ENCODE results near the gene FASTKD2.

FASTKD2 gene

GRCh38 chr2:206739271-206739670 lies 26.1 kb upstream of the FASTKD2 start (continued):
- no peak for TF ChIP-seq ZNF148 (tag by site-specific recombination; IDR thresholded peaks at IDR 0.05; ENCODE audit: borderline replicate concordance)
- TF ChIP-seq ZNF2 (tag by site-specific recombination; IDR thresholded peaks at IDR 0.05), result no peak
- no peak for TF ChIP-seq BCL6B (tag by site-specific recombination; IDR thresholded peaks at IDR 0.05)
- TF ChIP-seq ELK4 (IDR thresholded peaks at IDR 0.05; ENCODE audit: borderline replicate concordance, low read depth, low read length), result no peak
- TF ChIP-seq REPIN1 (tag by site-specific recombination; IDR thresholded peaks at IDR 0.05; ENCODE audit: low read depth), result no peak
- no peak for TF ChIP-seq ZBTB44 (tag by site-specific recombination; IDR thresholded peaks at IDR 0.05)
- TF ChIP-seq ZBTB11 (tag by site-specific recombination; conservative IDR thresholded peaks at IDR 0.05; ENCODE audit: low read depth), result no peak

GRCh38 chr2:206740800-206741199 lies 24.6 kb upstream of the FASTKD2 start:
- H3K9me3 ChIP-seq (ENCODE audit: control insufficient read depth, insufficient read depth, low read depth, low read length), result no peaks in the 10 kb centered on the region
- CTCF ChIA-PET, result interaction anchor here (0.6 to 0.7 kb wide), 2 partner anchors 11 to 20 kb away, joined by 3 read pairs; no protein-coding TSS in a partner anchor
- POLR2A ChIA-PET, result no interaction called here
- no peaks in the 10 kb centered on the region for H3K36me3 ChIP-seq (ENCODE audit: control insufficient read depth in 2 of 2, insufficient read depth in 1 of 2, low read length in 2 of 2)
- no peaks in the 10 kb centered on the region for H3K4me1 ChIP-seq (ENCODE audit: control insufficient read depth, insufficient read depth, low read length)
- no peak overlapping the region for H3K4me3 ChIP-seq (ENCODE audit: low read depth, low read length)
- no peak overlapping the region for H3K27ac ChIP-seq (ENCODE audit: extremely low read depth, low read depth, low read length)
- no peak for TF ChIP-seq ZNF830 (tag by site-specific recombination; IDR thresholded peaks at IDR 0.05; ENCODE audit: low read depth)
- TF ChIP-seq ELK4 (IDR thresholded peaks at IDR 0.05; ENCODE audit: borderline replicate concordance, low read depth, low read length), result no peak
- no peak for TF ChIP-seq BCL11B (tag by site-specific recombination; IDR thresholded peaks at IDR 0.05; ENCODE audit: low read depth)
- TF ChIP-seq ZNF518A (tag by site-specific recombination; conservative IDR thresholded peaks at IDR 0.05; ENCODE audit: low read depth), result no peak
- TF ChIP-seq ZNF670 (tag by site-specific recombination; IDR thresholded peaks at IDR 0.05; ENCODE audit: low read depth), result no peak
- no peak for TF ChIP-seq TRIM28 (IDR thresholded peaks at IDR 0.05; ENCODE audit: borderline replicate concordance, low read length)
- no peak for TF ChIP-seq ZNF202 (tag by site-specific recombination; IDR thresholded peaks at IDR 0.05; ENCODE audit: borderline replicate concordance)
- TF ChIP-seq ZSCAN30 (tag by site-specific recombination; IDR thresholded peaks at IDR 0.05), result no peak
- no peak for TF ChIP-seq ZNF354C (tag by site-specific recombination; IDR thresholded peaks at IDR 0.05; ENCODE audit: borderline replicate concordance, low read depth)
- no peak for TF ChIP-seq ZNF132 (tag by site-specific recombination; IDR thresholded peaks at IDR 0.05; ENCODE audit: borderline replicate concordance)
- no peak for TF ChIP-seq ZEB2 (tag by site-specific recombination; IDR thresholded peaks at IDR 0.05)
- no peak for TF ChIP-seq ZNF514 (tag by site-specific recombination; IDR thresholded peaks at IDR 0.05)
